Dedifferentiated amniotic fluid mesenchymal stem cell (primary cell): ENCODE data around the gene SERPINE1.

Source experiments
- DNase-seq: peaks from one replicate; pipeline ENCODE4 v3.0.0-alpha.2; 2016; ENCODE audit errors: extremely low spot score

The SERPINE1 gene

DNA sequence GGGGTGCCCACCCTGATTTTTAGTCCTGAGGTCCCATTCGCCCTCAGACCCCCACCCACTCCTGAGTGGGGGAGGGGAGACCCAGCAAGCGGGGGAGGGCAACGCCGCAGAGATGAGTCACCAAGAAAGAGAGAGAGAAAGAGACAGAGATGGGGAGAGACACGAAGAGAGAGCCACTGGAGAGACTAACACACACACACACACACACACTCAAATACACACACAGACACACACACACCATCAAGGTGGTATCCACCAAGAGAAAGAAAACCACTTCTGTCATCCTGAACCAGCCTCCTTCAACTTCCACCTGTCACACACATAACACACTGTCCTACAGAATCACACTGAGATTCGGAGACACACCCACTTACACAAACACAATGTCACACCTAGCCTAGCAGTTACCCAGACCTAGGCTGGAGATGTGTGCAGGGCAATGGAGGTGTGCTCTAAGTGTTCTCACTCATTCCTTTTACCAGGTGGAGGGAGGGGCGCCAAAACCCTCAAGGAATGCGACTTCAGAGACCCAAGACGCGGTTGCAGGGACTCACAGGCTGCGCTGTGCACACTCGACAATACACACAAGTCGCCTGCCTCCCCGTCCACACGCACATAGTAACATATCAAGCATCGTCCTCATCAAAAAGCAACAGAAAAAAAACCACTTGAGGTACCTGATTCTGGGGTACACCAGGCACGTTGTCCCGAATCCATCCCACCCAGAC lies 42.4 kb downstream of the SERPINE1 start:
- DNase-seq: no peak

DNA sequence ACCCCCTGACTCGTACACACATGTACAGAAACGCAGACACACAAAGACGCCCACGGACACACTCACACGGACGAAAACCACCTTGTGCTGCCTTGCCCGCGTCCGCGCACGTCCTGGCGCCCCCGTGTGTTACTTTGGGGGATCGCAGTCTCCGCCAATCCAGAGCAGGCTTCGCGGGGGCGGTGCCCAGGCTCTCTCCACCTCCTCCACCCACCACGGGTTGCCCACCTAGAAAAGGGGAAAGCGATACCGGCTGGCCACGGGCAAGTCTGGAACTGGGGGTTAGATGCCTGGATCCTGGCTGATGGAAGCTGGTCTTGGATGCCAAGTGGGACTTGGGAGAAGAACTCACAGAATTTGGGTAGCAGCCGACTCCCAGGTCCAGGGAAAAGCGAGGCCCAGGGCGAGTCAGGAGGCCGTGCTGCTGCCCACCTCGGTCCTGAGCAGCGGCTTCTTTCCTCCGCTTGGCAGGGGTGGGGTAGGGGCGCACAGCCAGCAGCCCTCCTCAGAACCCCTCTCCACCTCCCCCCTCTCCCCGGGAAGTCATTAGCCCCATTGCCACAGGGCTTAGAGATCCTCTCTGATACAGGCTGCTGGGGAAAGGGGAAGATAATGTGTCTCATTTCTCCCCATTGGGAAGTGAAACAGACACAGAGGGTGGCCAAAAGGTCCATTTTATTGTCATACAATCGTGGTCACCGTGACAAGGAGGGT lies 43.1 kb downstream of the SERPINE1 start:
- DNase-seq: peak; percentile 47

DNA sequence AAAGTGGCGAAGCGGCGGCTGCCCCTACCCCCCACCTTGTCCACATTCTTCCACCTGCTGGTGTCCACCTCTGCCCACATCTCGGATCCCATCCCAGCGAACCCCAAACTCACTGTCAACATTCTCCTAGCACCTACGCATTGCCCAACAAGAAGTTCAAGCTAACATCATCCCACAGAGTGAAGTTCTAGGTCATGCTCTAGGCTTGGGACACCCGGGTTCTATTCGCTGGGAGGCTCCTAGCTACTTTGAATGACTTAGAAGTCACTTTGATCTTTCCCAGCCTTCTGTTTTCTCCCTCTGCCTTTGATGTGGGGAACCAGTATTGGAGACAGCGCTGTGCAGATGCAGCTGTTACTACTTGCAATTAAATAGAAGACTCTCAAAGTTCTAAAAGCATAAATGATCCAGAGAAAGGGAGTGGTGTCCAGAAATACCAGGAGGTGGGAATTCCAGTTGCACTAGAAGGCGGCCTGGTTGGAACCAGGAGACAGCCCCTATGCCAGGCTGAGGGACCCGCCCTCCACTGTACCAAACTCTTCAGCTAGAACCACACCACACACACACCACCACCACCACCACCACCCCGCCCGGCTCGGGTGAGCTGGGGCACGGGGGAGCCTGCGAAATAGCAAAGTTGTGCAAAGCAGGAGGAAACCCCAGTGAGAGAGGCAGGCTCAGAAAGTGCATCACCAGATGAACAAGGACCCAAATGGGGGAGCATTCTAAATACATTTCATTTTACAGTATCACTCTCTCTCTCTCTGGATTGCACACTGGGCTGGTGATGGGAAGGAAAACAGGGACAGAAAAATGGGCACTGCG lies 43.9 kb downstream of the SERPINE1 start:
- no peak for DNase-seq

DNA sequence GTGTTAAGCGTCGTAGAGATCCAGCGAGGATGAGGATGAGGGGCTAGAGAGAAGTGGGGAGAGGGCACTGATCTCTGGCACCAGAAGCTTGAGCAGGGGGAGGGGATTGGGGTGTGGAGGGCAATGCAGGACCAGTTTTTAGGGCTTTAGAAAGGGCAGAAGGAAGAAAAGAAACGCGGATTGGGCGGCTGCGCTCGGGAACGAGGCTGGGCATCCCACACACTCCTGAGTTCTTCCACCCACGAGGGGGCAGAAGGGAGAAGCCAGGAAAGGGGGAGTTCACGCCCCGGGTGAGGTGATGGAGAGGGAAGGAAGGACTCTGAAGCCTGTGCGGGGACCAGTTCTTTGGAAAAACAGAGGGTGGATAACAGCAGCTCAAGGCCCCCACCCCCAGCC lies 44.5 kb downstream of the SERPINE1 start:
- no peak for DNase-seq

DNA sequence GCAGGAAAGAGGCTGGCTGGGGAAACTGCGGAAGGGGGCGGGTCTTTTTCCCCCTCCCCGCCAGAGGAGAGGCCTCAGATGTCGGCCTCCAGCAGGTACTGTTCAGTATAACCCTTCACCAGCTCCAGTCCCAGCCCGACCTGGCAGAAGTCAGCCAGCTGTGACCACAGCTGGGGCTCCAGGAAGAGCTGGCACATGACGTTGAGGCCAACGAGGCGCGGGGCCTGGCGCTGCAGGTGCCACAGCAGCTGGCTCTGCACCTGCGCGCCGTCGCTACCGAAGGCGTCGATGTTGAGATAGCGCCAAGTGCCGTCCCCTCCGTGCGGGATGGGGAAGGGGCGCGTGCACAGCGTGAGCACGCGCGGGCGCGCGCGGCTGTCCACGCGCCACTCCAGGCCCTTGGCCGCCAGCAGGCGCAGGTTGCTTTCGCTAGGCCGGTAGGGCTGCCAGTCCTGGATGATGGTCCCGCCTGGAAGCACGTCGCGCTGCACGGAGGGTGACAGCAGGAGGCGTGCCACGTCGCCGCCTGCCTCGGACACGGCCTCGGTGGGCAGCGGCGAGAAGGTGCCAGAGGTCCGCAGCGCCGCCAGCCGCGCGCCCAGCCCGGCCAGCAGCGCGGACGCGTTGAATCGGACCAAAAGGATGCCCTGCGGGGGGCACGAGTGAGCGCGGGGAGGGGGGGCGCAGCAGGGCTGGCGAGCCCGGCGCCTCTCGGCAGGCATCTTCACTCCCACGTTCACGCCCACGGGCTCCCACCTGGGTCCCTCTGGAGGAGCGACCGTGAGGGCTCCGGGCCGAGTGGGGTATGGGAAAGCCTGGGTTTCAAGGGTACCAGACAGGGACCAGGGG lies 45.3 kb downstream of the SERPINE1 start:
- DNase-seq: no peak

DNA sequence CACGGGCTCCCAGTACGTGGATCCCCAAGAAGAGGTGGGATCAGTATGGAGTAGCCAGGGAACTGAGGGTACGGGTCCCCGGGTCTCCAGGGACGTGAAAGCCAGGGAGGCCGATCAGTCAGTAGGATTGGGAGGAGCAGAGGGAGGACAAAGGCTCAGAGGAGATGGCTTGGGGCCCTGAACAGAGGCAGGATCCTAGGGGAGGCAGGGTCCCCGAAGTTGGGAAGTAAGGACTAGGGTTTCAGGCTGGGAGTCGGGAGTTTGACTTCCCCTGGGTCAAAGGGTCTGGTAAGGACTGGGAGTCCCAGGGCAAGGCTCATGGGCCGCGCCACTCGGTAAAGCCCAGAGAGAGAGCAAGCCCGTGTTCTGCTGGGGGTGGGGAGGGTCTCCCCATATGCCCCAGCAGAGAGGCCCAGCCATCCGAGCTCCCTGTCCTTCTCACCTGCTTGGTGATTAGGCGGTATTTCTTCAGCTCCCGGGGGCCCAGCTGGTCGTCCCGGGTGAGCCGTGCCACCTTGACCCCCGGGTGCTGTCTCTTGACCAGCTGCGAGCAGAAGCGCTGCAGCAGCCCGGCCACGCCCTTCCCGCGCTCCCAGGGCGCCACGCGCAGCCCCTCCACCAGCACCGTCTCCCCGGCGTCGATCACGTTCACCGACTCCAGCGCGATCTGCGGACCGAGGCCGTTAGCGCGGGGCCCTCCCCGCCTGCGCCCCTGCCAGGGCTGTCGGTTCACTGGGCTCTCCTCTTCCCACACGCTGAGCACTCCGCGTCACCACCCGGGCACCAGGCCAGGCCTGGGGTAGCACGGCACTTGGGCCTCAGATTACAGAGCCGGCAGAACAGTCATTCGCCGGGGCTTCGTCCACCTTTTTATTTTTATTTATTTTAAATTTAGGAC lies 46.2 kb downstream of the SERPINE1 start:
- DNase-seq: peak; percentile 73

DNA sequence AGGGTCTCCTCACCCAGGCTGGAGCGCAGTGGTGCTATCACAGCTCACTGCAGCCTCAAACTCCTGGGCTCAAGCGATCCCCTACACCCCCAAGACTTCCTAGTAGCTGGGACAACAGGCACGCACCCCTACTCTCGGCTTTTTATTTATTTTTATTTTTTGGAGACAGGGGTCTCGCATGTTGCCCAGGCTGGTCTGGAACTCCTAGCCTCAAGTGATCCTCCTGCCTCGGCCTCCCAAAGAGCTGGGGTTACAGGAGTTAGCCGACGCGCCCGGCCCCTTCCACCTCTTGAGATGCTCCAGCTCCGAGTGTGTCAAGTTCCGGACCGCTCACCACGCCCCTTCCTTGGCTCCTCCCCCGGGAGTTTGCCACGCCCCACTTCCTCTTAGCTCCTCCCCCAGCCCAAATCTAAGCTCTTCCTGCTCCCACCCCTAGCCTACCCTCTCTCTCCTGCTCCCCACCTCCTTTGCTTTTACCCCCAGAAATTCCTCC lies 46.9 kb downstream of the SERPINE1 start:
- DNase-seq: no peak

DNA sequence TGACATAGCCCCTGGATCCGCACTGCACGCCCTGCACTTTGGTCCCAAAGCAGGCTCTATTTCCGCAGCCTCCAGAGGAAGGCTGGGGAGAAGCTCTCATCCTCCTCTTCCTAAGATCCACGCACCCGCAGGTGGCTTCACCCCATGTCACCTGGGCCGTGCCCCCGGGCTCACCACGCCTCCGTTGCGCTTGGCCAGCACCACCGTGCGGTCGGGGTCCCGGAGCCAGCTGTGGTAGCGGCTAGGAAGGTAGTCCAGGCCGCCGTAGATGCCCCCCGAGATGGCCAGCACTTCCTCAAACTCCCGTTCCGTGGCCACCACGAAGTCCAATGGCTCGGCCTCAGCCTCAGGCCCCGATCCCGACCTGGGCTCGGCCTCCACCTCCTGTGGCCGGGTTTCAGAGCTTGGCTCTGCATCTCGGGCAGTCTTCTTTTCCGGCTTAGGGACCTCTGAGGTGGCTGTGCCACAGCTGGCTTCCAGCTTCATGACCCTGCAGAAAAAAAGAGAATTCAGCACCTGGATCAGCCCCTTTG lies 47.5 kb downstream of the SERPINE1 start:
- DNase-seq: no peak

DNA sequence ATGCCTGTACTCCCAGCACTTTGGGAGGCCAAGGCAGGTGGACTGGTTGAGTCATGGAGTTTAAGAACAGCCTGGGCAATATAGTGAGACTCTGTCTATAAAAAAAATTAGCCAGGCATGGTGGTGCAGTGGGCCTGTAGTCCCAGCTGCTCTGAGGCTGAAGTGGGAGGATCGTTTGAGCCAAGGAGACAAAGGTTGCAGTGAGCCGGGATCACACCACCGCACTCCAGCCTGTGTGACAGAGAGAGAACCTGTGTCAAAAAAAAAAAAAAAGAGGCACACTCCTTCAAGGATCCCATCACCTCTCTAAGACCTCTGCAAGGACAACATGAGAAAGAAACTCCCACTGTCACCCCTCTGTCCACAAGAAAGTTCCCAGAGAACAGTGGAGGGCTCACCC lies 48.8 kb downstream of the SERPINE1 start:
- DNase-seq: no peak

DNA sequence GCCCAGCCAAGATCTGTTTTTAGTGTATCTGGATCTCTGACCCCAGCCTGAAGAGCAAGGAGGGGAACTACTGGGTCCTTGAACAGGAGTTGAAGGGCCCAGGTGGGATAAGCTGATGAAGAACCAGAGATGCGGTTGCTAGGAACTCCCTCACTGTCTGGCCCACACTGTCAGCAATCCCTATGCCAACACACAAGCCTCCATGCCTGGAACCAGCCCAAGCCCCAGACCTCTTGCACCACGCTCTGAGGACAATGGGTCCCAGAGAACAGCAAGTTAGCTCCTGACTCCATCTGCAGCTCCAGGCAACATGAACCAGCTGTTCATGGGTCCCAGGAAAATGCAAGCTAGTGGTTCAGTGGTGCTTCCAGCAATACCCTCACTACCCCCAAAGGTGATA lies 50.7 kb downstream of the SERPINE1 start:
- DNase-seq: no peak

DNA sequence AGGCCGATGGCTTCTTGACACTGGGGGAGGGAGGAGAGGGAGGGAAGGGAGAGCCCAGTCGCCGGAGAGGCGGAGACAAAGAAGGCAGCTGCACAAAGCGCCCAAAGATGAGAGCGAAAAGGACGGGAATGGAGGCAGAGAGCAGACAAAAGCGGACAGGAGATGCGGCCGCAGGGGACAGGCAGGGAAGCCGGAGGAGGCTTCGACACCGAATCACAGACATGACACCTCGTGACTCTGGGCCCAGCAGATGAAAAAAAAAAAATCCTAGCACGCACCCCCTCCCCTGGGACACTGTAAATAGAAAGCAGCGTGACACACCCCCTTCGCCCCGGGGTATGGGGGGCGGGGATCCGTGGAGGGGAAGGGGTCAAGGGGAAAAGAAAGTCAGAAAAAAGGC lies 52.2 kb downstream of the SERPINE1 start:
- no peak for DNase-seq

DNA sequence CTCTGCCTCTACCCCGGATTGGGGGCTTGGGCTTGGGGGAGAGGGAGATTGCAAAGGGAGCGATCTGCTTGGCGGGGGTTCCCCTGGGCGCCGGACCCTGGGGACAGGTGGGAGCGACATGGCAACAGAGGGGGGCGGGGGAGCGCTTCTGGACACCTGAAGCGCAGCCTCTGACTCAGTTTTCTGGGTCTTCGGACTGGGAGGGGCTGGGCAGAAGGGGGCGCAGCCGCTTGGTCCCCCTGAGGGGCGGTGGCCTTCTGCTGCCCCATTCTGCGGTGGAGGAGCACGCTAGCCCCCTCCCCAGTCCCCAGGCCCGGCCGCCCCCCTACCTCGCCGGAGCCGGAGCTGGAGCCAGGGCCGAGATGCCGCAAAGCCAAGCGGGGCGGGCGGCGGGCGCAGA lies 52.8 kb downstream of the SERPINE1 start:
- no peak for DNase-seq

DNA sequence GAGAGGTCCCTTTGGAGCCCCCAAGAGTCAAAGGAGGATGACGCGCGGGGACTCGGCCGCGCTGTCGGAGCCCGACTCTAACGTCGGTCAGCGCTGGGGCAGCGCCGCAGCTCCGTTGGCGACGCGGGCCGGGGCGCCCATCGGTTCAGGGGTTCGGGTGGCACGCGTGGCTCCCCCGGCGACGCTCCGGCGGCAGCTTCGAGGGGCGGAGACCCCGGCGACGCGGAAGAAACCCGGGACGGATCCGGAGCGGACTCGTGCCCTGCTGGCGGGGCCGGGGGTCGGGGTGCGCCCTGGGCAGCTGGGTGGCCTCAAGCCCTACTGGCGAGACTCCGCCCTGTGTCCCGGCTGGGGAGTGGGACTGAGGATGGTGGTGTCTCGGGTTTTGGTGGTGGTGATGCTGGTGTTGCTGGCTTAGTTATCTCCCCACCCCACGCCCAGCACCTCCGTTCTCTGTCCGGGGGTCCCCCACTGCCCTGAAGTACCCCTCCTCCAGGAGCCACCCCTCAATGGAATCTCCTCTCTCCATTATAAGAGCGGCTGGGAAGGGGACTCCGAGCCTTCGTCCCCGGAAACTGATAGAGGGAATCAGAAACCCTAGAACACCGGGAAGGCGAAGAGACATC lies 53.3 kb downstream of the SERPINE1 start, which contains the start of gene NAT16:
Gene NAT16 (minus strand): TSS at position 164 of the 626 bp plus-strand sequence. CDS start 5,486 bp downstream, outside the sequence.
- no peak for DNase-seq

DNA sequence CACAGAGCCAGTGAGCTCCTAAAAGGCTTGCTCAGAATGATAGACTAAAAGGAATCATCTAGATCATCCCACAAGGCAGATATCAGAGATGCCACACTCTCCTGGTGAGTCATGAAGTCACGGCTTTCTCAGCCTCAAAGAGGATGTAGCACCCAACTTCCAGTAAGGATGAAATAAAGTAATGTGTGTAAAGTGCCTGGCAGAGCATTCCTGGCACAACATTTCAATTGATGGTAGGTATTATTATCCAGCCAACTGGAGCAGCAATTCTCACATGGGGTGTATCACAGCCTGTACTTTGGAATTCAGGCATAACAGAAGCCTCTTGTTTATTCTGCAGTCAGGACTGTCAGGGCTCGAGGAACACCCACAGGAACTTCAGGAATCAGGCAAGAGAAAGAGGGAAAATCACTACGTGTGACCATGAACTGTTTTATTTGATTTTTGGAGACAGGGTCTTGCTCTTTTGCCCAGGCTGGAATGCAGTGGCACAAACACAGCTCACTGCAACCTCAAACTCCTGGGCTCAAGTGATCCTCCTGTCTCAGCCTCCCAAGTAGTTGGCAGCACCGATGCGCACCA lies 58.4 kb downstream of the SERPINE1 start:
- no peak for DNase-seq

DNA sequence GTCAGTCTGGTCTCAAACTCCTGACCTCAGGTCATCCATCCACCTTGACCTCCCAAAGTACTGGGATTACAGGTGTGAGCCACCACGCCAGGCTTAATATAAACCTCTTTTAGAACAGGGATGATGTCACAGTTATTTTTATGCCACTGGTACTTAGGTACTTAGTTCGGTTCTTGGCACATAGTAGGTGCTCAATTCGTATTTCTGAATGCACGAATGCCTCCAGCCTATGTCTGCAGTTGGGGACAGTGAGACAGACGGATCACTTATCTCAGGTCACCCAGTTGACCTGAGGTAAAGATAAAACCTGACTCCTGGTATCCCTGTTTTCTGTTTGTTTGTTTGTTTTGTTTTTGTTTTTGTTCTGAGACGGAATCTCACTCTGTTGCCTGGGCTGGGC lies 59.3 kb downstream of the SERPINE1 start:
- no peak for DNase-seq

DNA sequence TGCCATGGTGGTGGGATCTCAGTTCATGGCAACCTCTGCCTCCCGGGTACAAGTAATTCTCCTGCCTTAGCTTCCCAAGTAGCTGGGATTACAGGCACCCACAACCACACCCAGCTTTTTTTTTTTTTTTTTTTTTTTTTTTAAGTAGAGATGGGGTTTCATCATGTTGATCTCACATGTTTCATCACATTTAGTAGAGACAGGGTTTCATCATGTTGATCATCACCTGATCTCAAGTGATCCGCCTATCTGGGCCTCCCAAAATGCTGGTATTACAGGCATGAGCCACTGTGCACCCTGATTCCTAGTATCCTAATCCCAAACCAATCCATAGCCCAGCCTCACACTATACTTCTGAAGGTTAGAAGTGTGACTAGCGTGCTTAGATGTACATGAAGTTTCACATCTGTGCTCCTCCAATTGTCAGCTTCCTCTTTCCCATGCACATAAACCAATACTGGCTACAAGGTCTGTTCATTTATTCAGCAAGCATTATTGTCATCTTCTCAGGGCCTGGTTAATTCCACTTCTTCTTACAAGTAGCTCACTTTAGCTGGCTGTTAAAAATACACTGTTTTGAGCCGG lies 60.0 kb downstream of the SERPINE1 start:
- no peak for DNase-seq
